ELF-1 (cell line): ENCODE results near the gene DUSP7.

Experiments used
- DNase-seq: peaks from one replicate; pipeline ENCODE4 v3.0.0-alpha.2; 2016; ENCODE audit warnings: low read depth, low spot score

Gene DUSP7

GRCh38 chr3:52029535-52029934 is 26.8 kb downstream of the DUSP7 start:
- DNase-seq: no peak

GRCh38 chr3:52029053-52029452 is 27.3 kb downstream of the DUSP7 start:
- DNase-seq: peak; percentile 48

- no peak for DNase-seq
Observed at GRCh38 chr3:52028572-52028971, 27.8 kb downstream of the DUSP7 start.

GRCh38 chr3:52026041-52026440 is 30.3 kb downstream of the DUSP7 start:
- DNase-seq: no peak

- DNase-seq: no peak
Observed at GRCh38 chr3:52025453-52025852, 30.9 kb downstream of the DUSP7 start.

GRCh38 chr3:52024765-52025452 is 31.5 kb downstream of the DUSP7 start:
- no peak for DNase-seq

GRCh38 chr3:52023860-52024764 is 32.3 kb downstream of the DUSP7 start:
- DNase-seq: no peak

GRCh38 chr3:52023101-52023770 is 33.1 kb downstream of the DUSP7 start:
- DNase-seq: no peak

GRCh38 chr3:52022323-52023100 is 33.9 kb downstream of the DUSP7 start:
- DNase-seq: no peak

- DNase-seq: no peak
Observed at GRCh38 chr3:52021489-52022268, 34.7 kb downstream of the DUSP7 start.

GRCh38 chr3:52020796-52021195 is 35.6 kb downstream of the DUSP7 start:
- DNase-seq: no peak

- DNase-seq: no peak
Observed at GRCh38 chr3:52019352-52020080, 36.9 kb downstream of the DUSP7 start.

GRCh38 chr3:52018319-52019000 is 37.9 kb downstream of the DUSP7 start:
- DNase-seq: no peak

GRCh38 chr3:52017586-52017985 is 38.8 kb downstream of the DUSP7 start:
- no peak for DNase-seq

GRCh38 chr3:52015438-52016228 is 40.7 kb downstream of the DUSP7 start:
- DNase-seq: no peak

- DNase-seq: peak; percentile 64
Observed at GRCh38 chr3:52014613-52015012, 41.8 kb downstream of the DUSP7 start.

GRCh38 chr3:52013802-52014598 is 42.4 kb downstream of the DUSP7 start:
- no peak for DNase-seq

- no peak for DNase-seq
Observed at GRCh38 chr3:52012699-52013098, 43.7 kb downstream of the DUSP7 start.
